A172 (cell line): Measurements from ENCODE around the gene PLET1. TPM values are rescaled to one million over a fixed set of nuclear protein-coding genes. Genes with fewer than 3 reads are reported as not detected.

Source experiments
- DNase-seq: peaks from one replicate; pipeline ENCODE4 v3.0.0-alpha.2; 2015; ENCODE audit warnings: low spot score
- total RNA-seq: library from RNA; depleted of rRNA; stranded (reverse); fragments of >200 nt; shearing (Covaris generic); gene quantifications from 2 replicates; pipeline ENCODE4 v1.2.3, GENCODE V29; 2014

The PLET1 gene
- total RNA-seq, 1 experiment from 2014 or later: not detected

GRCh38 chr11:112241486-112241885 is 19.2 kb downstream of the PLET1 start:
- DNase-seq: peak; percentile 35

GRCh38 chr11:112238041-112238440 is 22.6 kb downstream of the PLET1 start:
- DNase-seq: no peak

- no peak for DNase-seq
Measured at GRCh38 chr11:112237451-112237850, 23.2 kb downstream of the PLET1 start.

GRCh38 chr11:112235750-112236390 is 24.8 kb downstream of the PLET1 start:
- no peak for DNase-seq

GRCh38 chr11:112231952-112232351 is 28.7 kb downstream of the PLET1 start:
- no peak for DNase-seq

GRCh38 chr11:112229746-112230433 is 30.8 kb downstream of the PLET1 start:
- DNase-seq: no peak

- no peak for DNase-seq
Measured at GRCh38 chr11:112229159-112229558, 31.5 kb downstream of the PLET1 start.

GRCh38 chr11:112228706-112229105 is 32.0 kb downstream of the PLET1 start:
- DNase-seq: no peak

GRCh38 chr11:112227471-112227870 is 33.2 kb downstream of the PLET1 start:
- DNase-seq: no peak

GRCh38 chr11:112226831-112227401 is 33.7 kb downstream of the PLET1 start:
- DNase-seq: peak; percentile 11

- peak; percentile 63 for DNase-seq
Measured at GRCh38 chr11:112226062-112226830, 34.4 kb downstream of the PLET1 start, which contains the start of gene PTS. Gene PTS (plus strand): TSS chr11:112226428. CDS start chr11:112226444, 16 bp downstream.

GRCh38 chr11:112225753-112226061 is 35.0 kb downstream of the PLET1 start:
- no peak for DNase-seq

- no peak for DNase-seq
Measured at GRCh38 chr11:112223754-112224532, 36.7 kb downstream of the PLET1 start.

- no peak for DNase-seq
Measured at GRCh38 chr11:112223121-112223520, 37.5 kb downstream of the PLET1 start.

GRCh38 chr11:112222303-112222702 is 38.4 kb downstream of the PLET1 start:
- DNase-seq: no peak

GRCh38 chr11:112221274-112221835 is 39.3 kb downstream of the PLET1 start:
- no peak for DNase-seq

- peak; percentile 68 for DNase-seq
Measured at GRCh38 chr11:112219476-112220232, 41.0 kb downstream of the PLET1 start.

- DNase-seq: no peak
Measured at GRCh38 chr11:112216561-112217105, 44.0 kb downstream of the PLET1 start.

- DNase-seq: no peak
Measured at GRCh38 chr11:112215621-112216020, 45.0 kb downstream of the PLET1 start.

- DNase-seq: no peak
Measured at GRCh38 chr11:112213753-112214152, 46.9 kb downstream of the PLET1 start.
